EH (cell line): Measurements from ENCODE around the gene RASSF5.
"Not testable (repeated sequence)": the region's sequence is repeated elsewhere in the genome, so short reads cannot be mapped to it uniquely, and the experiment has no call there.

Experiments used
- DNase-seq: peaks from one replicate; pipeline ENCODE4 v3.0.0-alpha.2; 2015; ENCODE audit warnings: low read depth

Gene RASSF5

GRCh38 chr1:206569556-206569955, 62.2 kb downstream of the RASSF5 start:
- no peak for DNase-seq

- no peak for DNase-seq
These were observed 63.2 kb downstream of the RASSF5 start for GRCh38 chr1:206570529-206570928.

GRCh38 chr1:206572835-206573234, 65.5 kb downstream of the RASSF5 start:
- no peak for DNase-seq

- no peak for DNase-seq
These were observed 66.0 kb downstream of the RASSF5 start for GRCh38 chr1:206573319-206573718.

- no peak for DNase-seq
These were observed 66.4 kb downstream of the RASSF5 start for GRCh38 chr1:206573762-206574161.

- DNase-seq: peak; percentile 82
These were observed 68.0 kb downstream of the RASSF5 start for GRCh38 chr1:206575165-206575893.

GRCh38 chr1:206575894-206576737, 68.8 kb downstream of the RASSF5 start:
- DNase-seq: no peak

GRCh38 chr1:206577626-206578025, 70.3 kb downstream of the RASSF5 start:
- no peak for DNase-seq

- peak; percentile 14 for DNase-seq
These were observed 71.0 kb downstream of the RASSF5 start for GRCh38 chr1:206578068-206578977.

GRCh38 chr1:206578978-206579374, 71.6 kb downstream of the RASSF5 start:
- no peak for DNase-seq

GRCh38 chr1:206579747-206580437, 72.6 kb downstream of the RASSF5 start:
- DNase-seq: peak; percentile 61

- no peak for DNase-seq
These were observed 73.2 kb downstream of the RASSF5 start for GRCh38 chr1:206580438-206581113.

GRCh38 chr1:206581114-206581497, 73.8 kb downstream of the RASSF5 start:
- DNase-seq: not testable (repeated sequence)

- DNase-seq: no peak
These were observed 74.2 kb downstream of the RASSF5 start for GRCh38 chr1:206581571-206581981.

GRCh38 chr1:206582537-206582936, 75.2 kb downstream of the RASSF5 start:
- no peak for DNase-seq

GRCh38 chr1:206582971-206583706, 75.8 kb downstream of the RASSF5 start:
- DNase-seq: no peak

- peak; percentile 71 for DNase-seq
These were observed 76.6 kb downstream of the RASSF5 start for GRCh38 chr1:206583707-206584648.

- DNase-seq: no peak
These were observed 77.4 kb downstream of the RASSF5 start for GRCh38 chr1:206584683-206585082.
